GM18951 (cell line): ENCODE results near the gene SLC18A2.

Experiments
- POLR2A ChIP-seq: IDR thresholded peaks from 4 replicates; pipeline ENCODE4 v1.6.1; 2011; ENCODE audit warnings: mild to moderate bottlenecking; ENCODE audit not compliant: insufficient read length, insufficient read depth; ENCODE audit errors: extremely low read depth
- in situ Hi-C: fragments of 300-500 bp; cut with MboI; formaldehyde crosslinking; loops from one replicate; pipeline ENCODE4 v1.12.0; 2022; ENCODE audit warnings: low sequenced_read_pairs, mixed read lengths, inconsistent platforms; ENCODE audit not compliant: unreplicated experiment

SLC18A2 gene

GRCh38 chr10:117316701-117317100, 75.8 kb downstream of the SLC18A2 start:
- in situ Hi-C loops: loop anchor here (10.0 kb wide), 1 partner anchor 92 kb away; no protein-coding TSS in a partner anchor
- no peak for TF ChIP-seq POLR2A

GRCh38 chr10:117318909-117319308, 78.0 kb downstream of the SLC18A2 start:
- TF ChIP-seq POLR2A: no peak
- in situ Hi-C loops: loop anchor here (10.0 kb wide), 1 partner anchor 94 kb away; no protein-coding TSS in a partner anchor

DNA sequence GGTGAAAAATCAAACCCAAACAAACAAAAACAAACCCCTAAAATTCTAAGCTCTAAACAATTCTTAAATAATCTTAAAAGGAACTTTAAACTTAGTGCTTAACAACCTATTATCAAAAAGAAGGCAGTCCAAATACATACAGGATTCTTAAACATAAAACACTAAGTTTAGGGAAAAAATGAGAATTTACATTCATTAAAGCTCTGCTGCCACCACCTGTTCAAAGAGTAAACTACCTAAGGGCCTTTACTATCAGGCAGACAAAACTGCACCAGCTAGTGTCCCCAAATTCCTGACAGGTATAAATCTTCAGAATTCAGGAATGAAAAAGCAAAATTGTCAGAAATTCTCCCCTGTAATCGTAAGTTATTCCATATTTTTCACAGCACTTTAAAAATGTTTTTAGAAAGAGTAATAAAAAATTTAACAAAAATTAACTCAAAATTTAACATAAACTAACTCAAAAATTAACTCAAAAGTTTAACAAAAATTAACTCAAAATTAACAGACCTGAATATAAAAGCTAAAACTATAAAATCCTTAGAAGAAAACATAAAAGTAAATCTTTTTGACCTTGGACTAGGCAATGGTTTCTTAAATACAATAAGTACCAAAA, 79.2 kb downstream of the SLC18A2 start:
- TF ChIP-seq POLR2A: no peak
- in situ Hi-C loops: no loop called here

- no peak for TF ChIP-seq POLR2A
- in situ Hi-C loops: no loop called here
Measured at GRCh38 chr10:117322260-117322659, 81.3 kb downstream of the SLC18A2 start.

GRCh38 chr10:117324367-117324766, 83.5 kb downstream of the SLC18A2 start:
- TF ChIP-seq POLR2A: no peak
- in situ Hi-C loops: no loop called here

DNA sequence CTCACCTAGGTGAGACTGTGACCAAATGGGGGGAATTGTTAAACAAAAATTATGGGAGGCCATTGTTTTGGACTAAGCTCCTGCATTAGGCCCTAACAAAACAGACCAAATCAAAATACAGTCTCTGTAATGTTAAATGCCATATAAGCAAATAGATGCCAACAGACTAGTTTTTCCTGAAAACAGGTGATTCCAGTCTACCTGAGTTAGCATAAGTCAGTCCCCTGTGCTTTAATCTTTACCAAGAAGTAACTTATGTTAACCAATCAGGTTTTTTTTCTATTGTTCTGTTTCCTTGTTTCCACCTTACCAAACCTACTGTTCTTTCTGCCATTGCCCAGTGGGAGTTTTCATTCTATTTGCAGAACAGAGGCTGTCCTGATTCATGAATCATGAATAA, 86.3 kb downstream of the SLC18A2 start:
- no peak for TF ChIP-seq POLR2A
- in situ Hi-C loops: no loop called here
